ENCODE results near the gene ENTPD8.

DNA sequence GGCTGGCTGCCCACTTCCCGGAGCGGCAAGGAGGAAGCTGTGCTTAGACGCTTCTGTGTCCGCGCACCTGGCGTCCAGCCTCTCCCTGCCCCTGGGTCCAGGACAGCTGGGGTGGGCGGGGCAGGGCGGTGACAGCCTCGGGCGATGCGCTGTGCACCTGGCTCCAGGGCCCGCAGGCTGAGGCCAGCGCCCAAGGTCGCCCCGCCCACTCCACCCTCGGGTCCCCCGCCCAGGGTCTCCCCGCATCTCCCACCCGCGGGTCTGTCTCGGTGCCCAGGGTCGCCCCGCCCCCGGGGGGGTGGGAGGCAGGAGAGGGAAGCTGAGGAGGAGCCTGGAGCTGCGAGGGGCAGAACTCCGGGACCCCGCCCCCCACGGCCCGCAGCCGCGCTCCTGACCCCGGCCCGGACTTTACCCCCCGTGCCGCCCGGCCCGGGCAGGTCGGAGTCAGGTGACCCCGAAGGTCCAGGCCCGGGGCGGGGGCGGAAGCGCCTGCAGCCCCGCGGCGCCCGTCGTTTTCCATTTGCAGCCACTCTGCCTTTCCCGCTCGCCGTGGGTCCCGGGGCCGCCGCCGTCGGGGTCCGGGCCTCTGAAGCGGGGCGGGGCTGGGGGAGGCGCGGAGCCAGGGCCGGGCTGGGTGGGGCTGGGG is at the start of gene ENTPD8:
- TF ChIP-seq HNF4G (IDR thresholded peaks at IDR 0.05; ENCODE audit: borderline replicate concordance, low read depth, low read length) (peak; percentile 91), HNF4G (CRISPR knock-in tag; IDR thresholded peaks at IDR 0.05; ENCODE audit: borderline replicate concordance, low read depth) (peak; percentile 92; the same call in 1 of the 2 replicates), NR2C2 (CRISPR knock-in tag; IDR thresholded peaks at IDR 0.05; ENCODE audit: borderline replicate concordance) (peak; percentile 90), MED13 (CRISPR knock-in tag; IDR thresholded peaks at IDR 0.05) (peak; percentile 63; the same call in 1 of the 2 replicates), RBM39 (IDR thresholded peaks at IDR 0.05; ENCODE audit: low read depth, low read length, poor library complexity, severe bottlenecking) (no peak), ZBTB7A (CRISPR knock-in tag; IDR thresholded peaks at IDR 0.05) (peak; percentile 95), ZNF788 (CRISPR knock-in tag; IDR thresholded peaks at IDR 0.05; ENCODE audit: borderline replicate concordance) (peak; percentile 22; the same call in 1 of the 2 replicates), ELF1 (CRISPR knock-in tag; IDR thresholded peaks at IDR 0.05) (peak; percentile 52), POLR2A (IDR thresholded peaks at IDR 0.05; ENCODE audit: insufficient read depth in 1 of 2, low read depth in 2 of 2, low read length in 2 of 2) (no peak), NFIC (IDR thresholded peaks at IDR 0.05; ENCODE audit: low read length) (no peak), ZNF737 (CRISPR knock-in tag; IDR thresholded peaks at IDR 0.05; ENCODE audit: borderline replicate concordance) (no peak), ZNF232 (CRISPR knock-in tag; IDR thresholded peaks at IDR 0.05; ENCODE audit: borderline replicate concordance) (no peak), RELA (CRISPR knock-in tag; IDR thresholded peaks at IDR 0.05) (no peak)
- TF ChIP-seq, protein P1, sequence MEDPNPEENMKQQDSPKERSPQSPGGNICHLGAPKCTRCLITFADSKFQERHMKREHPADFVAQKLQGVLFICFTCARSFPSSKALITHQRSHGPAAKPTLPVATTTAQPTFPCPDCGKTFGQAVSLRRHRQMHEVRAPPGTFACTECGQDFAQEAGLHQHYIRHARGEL (CRISPR knock-in tag; IDR thresholded peaks at IDR 0.05): no peak
- TF ChIP-seq, protein P2, sequence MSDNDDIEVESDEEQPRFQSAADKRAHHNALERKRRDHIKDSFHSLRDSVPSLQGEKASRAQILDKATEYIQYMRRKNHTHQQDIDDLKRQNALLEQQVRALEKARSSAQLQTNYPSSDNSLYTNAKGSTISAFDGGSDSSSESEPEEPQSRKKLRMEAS (IDR thresholded peaks at IDR 0.05): peak; percentile 63; the same call in 1 of the 2 replicates
